Measurements from ENCODE around the gene SLAMF8.

The SLAMF8 gene

DNA sequence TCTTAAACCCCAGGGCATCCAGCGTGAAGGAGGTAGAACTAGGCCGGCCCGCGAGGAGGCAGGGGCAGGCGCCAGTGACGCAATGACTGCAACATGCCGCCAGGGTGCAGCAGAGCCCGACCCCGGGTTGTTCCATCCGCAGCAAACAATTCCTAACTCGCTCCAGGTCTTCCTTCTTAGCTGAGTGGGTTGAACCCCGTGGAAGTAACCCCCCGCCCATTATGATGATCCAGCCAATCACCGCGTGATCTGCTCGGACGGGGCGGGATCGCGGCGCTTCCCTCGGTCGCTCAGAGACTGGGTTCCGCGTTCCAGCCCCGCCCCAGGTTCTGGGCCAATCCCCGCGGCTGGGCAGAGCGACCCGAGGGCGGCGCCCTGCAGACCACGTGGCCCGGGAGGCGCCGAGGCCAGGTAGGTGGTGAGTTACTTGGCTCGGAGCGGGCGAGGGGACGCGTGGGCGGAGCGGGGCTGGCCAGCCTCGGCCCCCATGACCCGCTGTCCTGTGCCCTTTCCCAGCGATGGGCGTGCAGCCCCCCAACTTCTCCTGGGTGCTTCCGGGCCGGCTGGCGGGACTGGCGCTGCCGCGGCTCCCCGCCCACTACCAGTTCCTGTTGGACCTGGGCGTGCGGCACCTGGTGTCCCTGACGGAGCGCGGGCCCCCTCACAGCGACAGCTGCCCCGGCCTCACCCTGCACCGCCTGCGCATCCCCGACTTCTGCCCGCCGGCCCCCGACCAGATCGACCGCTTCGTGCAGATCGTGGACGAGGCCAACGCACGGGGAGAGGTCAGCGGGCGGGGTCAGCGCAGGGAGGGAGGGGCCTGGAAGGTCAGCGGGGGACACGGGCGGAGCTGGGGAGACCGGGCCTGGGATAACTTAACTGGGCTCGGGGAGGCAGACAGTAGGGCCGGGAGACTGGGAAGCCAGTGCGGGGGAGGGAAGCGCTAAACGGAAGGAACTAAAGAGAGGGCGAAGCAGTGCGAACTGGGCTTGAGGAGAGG is 45.8 kb upstream of the SLAMF8 start, which contains the start of gene DUSP23:
Gene DUSP23 (plus strand): TSS at position 380 of the 1,000 bp plus-strand sequence. CDS start 139 bp downstream, at position 519.
- Histone ChIP-seq H3K27ac (ENCODE audit: low read depth, low read length) (no peak within 1 kb of the TSS), H4K20me1 (ENCODE audit: control insufficient read depth, insufficient read depth, low read depth, low read length) (no peaks in the 10 kb centered on the region), H3K4me1 (ENCODE audit: control insufficient read depth, low read length) (no peaks in the 10 kb centered on the region), H3K4me2 (ENCODE audit: low read length) (no peak within 1 kb of the TSS), H3K9me2 (replicated peaks; ENCODE audit: control insufficient read depth, low read length) (no peaks in the 10 kb centered on the region), H3K79me2 (ENCODE audit: control insufficient read depth, low read length) (no peaks in the 10 kb centered on the region), H3K9me3 (ENCODE audit: control insufficient read depth, insufficient read depth, low read length) (no peaks in the 10 kb centered on the region), H3K4me3 (ENCODE audit: low read length) (no peak within 1 kb of the TSS), H3K36me3 (ENCODE audit: control insufficient read depth, low read length) (no peaks in the 10 kb centered on the region), H3F3A (ENCODE audit: control insufficient read depth, insufficient read depth) (no peaks in the 10 kb centered on the region), H3K27me3 (ENCODE audit: control insufficient read depth, low read length) (no peaks in the 10 kb centered on the region)
- no peak for TF ChIP-seq EZH2phosphoT487 (IDR thresholded peaks at IDR 0.05; ENCODE audit: borderline replicate concordance, low read length)
- TF ChIP-seq, protein P1, sequence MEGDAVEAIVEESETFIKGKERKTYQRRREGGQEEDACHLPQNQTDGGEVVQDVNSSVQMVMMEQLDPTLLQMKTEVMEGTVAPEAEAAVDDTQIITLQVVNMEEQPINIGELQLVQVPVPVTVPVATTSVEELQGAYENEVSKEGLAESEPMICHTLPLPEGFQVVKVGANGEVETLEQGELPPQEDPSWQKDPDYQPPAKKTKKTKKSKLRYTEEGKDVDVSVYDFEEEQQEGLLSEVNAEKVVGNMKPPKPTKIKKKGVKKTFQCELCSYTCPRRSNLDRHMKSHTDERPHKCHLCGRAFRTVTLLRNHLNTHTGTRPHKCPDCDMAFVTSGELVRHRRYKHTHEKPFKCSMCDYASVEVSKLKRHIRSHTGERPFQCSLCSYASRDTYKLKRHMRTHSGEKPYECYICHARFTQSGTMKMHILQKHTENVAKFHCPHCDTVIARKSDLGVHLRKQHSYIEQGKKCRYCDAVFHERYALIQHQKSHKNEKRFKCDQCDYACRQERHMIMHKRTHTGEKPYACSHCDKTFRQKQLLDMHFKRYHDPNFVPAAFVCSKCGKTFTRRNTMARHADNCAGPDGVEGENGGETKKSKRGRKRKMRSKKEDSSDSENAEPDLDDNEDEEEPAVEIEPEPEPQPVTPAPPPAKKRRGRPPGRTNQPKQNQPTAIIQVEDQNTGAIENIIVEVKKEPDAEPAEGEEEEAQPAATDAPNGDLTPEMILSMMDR (IDR thresholded peaks at IDR 0.05; ENCODE audit: low read depth, low read length, poor library complexity, severe bottlenecking) = peak; percentile 72

DNA sequence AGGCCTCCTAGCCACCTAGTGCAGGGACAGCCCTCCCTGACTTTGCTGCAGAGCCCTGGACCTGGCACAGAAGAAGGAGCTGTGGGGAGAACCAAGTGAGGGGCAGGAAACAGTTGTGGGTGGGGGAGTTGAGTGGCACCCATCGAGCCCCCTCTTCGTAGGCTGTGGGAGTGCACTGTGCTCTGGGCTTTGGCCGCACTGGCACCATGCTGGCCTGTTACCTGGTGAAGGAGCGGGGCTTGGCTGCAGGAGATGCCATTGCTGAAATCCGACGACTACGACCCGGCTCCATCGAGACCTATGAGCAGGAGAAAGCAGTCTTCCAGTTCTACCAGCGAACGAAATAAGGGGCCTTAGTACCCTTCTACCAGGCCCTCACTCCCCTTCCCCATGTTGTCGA is 44.7 kb upstream of the SLAMF8 start:
- Histone ChIP-seq H3K27ac (ENCODE audit: low read depth, low read length) (no peak overlapping the region), H4K20me1 (ENCODE audit: control insufficient read depth, insufficient read depth, low read depth, low read length) (no peaks in the 10 kb centered on the region), H3K9me3 (ENCODE audit: control insufficient read depth, insufficient read depth, low read length) (no peaks in the 10 kb centered on the region), H3F3A (ENCODE audit: control insufficient read depth, insufficient read depth) (no peaks in the 10 kb centered on the region), H3K36me3 (ENCODE audit: control insufficient read depth, low read length) (no peaks in the 10 kb centered on the region), H3K4me1 (ENCODE audit: control insufficient read depth, low read length) (no peaks in the 10 kb centered on the region), H3K79me2 (ENCODE audit: control insufficient read depth, low read length) (no peaks in the 10 kb centered on the region), H3K4me2 (ENCODE audit: low read length) (no peak overlapping the region), H3K9me2 (replicated peaks; ENCODE audit: control insufficient read depth, low read length) (no peaks in the 10 kb centered on the region), H3K4me3 (ENCODE audit: low read length) (no peak overlapping the region), H3K27me3 (ENCODE audit: control insufficient read depth, low read length) (no peaks in the 10 kb centered on the region)
- TF ChIP-seq, protein P1 (IDR thresholded peaks at IDR 0.05; ENCODE audit: low read depth, low read length, poor library complexity, severe bottlenecking) = no peak
- TF ChIP-seq EZH2phosphoT487 (IDR thresholded peaks at IDR 0.05; ENCODE audit: borderline replicate concordance, low read length) = no peak

DNA sequence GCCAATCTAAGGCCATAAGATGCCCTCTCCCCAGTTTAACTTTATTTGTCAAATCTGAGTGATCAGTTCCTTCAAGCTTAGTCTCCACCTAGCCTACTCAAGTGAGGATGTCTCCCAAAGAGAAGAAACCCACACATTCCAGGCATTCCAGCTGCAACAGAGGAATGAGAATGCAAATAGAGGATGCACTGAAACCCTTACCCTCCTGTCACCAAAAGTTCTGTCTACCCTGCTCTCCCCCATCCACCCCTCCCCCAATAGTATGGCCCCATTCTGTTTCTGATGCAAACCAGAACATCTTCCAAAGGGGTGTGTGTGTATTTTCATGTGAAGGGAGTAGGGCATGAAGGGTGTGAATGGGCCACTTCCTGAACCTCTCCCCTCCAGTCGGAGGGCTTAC is 42.9 kb upstream of the SLAMF8 start:
- Histone ChIP-seq H3K79me2 (ENCODE audit: control insufficient read depth, low read length) (no peaks in the 10 kb centered on the region), H3K27ac (ENCODE audit: low read depth, low read length) (no peak overlapping the region), H3K9me3 (ENCODE audit: control insufficient read depth, insufficient read depth, low read length) (no peaks in the 10 kb centered on the region), H3F3A (ENCODE audit: control insufficient read depth, insufficient read depth) (no peaks in the 10 kb centered on the region), H3K9me2 (replicated peaks; ENCODE audit: control insufficient read depth, low read length) (no peaks in the 10 kb centered on the region), H3K36me3 (ENCODE audit: control insufficient read depth, low read length) (no peaks in the 10 kb centered on the region), H3K4me2 (ENCODE audit: low read length) (no peak overlapping the region), H3K4me3 (ENCODE audit: low read length) (no peak overlapping the region), H3K27me3 (ENCODE audit: control insufficient read depth, low read length) (no peaks in the 10 kb centered on the region), H3K4me1 (ENCODE audit: control insufficient read depth, low read length) (no peaks in the 10 kb centered on the region), H4K20me1 (ENCODE audit: control insufficient read depth, insufficient read depth, low read depth, low read length) (no peaks in the 10 kb centered on the region)
- no peak for TF ChIP-seq EZH2phosphoT487 (IDR thresholded peaks at IDR 0.05; ENCODE audit: borderline replicate concordance, low read length)
- TF ChIP-seq, protein P1 (IDR thresholded peaks at IDR 0.05; ENCODE audit: low read depth, low read length, poor library complexity, severe bottlenecking) = no peak
